SU-DHL-6 (cell line): ENCODE data around the gene RORB.

ENCODE experiments used
- EZH2phosphoT487 ChIP-seq: fragments of 200-600 bp; sonication (generic), shearing (Covaris generic); conservative IDR thresholded peaks from 2 replicates; pipeline ENCODE4 v1.6.1; 2018; ENCODE audit warnings: mild to moderate bottlenecking, antibody characterized with exemption, low read length, moderate library complexity, mixed read lengths
- TF ChIP-seq, protein P1 (sequence below): fragments of 200-600 bp; sonication (generic); IDR thresholded peaks from one replicate; pipeline ENCODE4 v1.5.1; 2017; ENCODE audit warnings: antibody characterized with exemption, mild to moderate bottlenecking, low read length, moderate library complexity; ENCODE audit not compliant: insufficient read depth, poor library complexity, severe bottlenecking

DNA sequence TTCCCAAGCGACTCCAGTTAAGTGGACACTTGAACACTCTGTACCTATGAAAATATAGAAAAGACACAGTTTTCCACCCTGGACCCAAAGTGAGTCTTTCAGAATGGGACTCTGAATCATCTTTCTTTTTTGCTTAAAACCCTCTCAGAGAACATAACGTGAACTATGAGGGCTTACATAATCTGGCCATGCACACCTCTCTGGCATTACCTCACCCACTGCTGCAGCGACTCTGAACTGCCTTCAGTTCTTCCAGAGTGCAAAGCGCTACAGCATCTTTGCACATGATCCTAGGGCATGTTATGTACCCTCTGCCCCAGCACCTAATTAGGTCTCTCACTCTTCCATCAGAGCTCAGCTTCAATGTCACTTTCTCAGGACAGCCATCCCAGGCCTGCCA is 186.2 kb downstream of the RORB start:
- TF ChIP-seq, protein P1, sequence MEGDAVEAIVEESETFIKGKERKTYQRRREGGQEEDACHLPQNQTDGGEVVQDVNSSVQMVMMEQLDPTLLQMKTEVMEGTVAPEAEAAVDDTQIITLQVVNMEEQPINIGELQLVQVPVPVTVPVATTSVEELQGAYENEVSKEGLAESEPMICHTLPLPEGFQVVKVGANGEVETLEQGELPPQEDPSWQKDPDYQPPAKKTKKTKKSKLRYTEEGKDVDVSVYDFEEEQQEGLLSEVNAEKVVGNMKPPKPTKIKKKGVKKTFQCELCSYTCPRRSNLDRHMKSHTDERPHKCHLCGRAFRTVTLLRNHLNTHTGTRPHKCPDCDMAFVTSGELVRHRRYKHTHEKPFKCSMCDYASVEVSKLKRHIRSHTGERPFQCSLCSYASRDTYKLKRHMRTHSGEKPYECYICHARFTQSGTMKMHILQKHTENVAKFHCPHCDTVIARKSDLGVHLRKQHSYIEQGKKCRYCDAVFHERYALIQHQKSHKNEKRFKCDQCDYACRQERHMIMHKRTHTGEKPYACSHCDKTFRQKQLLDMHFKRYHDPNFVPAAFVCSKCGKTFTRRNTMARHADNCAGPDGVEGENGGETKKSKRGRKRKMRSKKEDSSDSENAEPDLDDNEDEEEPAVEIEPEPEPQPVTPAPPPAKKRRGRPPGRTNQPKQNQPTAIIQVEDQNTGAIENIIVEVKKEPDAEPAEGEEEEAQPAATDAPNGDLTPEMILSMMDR: no peak
- no peak for TF ChIP-seq EZH2phosphoT487
